Measurements from ENCODE around the gene TRMT1. TPM values are rescaled to one million over a fixed set of nuclear protein-coding genes. Genes with fewer than 3 reads are reported as not detected.
"Not testable (repeated sequence)": the region's sequence is repeated elsewhere in the genome, so short reads cannot be mapped to it uniquely, and the experiment has no call there.

Gene TRMT1
- total and polyA plus RNA-seq, 2 of the 8 experiments (the other 6 are each of a cell fraction or from before 2014, with no cell fraction given): 77.4 to 99.3 TPM

GRCh38 chr19:13149628-13150186 lies 33.2 kb upstream of the TRMT1 start (continued):
- peak; percentile 56 for TF ChIP-seq PHF8 (conservative IDR thresholded peaks at IDR 0.05; ENCODE audit: low read depth, low read length)

DNA sequence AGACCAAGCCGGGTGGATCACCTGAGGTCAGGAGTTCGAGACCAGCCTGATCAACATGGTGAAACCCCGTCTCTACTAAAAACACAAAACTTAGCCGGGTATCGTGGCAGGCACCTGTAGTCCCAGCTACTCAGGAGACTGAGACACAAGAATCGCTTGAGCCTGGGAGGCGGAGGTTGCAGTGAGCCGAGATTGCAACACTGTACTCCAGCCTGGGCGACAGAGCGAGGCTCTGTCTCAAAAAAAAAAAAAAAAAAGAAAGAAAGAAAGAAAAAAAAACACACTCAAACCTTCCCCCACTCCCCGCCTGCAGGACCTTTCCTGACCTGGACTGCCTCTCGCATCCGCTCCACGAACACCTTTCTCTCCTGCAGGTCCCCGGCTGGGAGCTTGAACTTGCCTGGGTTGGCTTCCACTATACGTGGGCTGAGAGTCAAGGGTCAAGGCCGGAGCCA lies 32.7 kb upstream of the TRMT1 start:
- H3K14ac ChIP-seq (ENCODE audit: insufficient read length); H2AK5ac ChIP-seq (ENCODE audit: low read depth, low read length); H2BK20ac ChIP-seq (ENCODE audit: low read length); H3K9me3 ChIP-seq (ENCODE audit: insufficient read depth in 2 of 2, low read depth in 1 of 2, low read length in 1 of 2); H3K27ac ChIP-seq (ENCODE audit: low read depth, low read length); H3K4me1 ChIP-seq (replicated peaks in 1 of 4; ENCODE audit: control insufficient read depth in 3 of 4, insufficient read depth in 4 of 4, low read length in 3 of 4); H4K5ac ChIP-seq (ENCODE audit: insufficient read length, low read depth, low read length); H2BK120ac ChIP-seq (replicated peaks; ENCODE audit: low read depth, low read length); DNase-seq (ENCODE audit: low read depth in 1 of 2, low spot score in 2 of 2); H3K56ac ChIP-seq (replicated peaks; ENCODE audit: insufficient read length, low read depth, low read length); H3K27me3 ChIP-seq (replicated peaks in 1 of 4; ENCODE audit: control insufficient read depth in 3 of 4, extremely low read depth in 1 of 4, insufficient read depth in 3 of 4, low read length in 3 of 4); H3K23ac ChIP-seq (ENCODE audit: insufficient read length); H3K79me1 ChIP-seq (ENCODE audit: low read depth, low read length); FAIRE-seq: not testable (repeated sequence)
- 66% methylated on average over 14 of the region's 17 CpGs; no CpG with 5 or more reads in 1 of the 2 experiments for WGBS, 2 experiments (ENCODE audit: extremely low coverage in 1 of 2, insufficient coverage in 1 of 2, insufficient read length in 1 of 2, insufficient replicate concordance in 2 of 2, low coverage in 1 of 2, low lambda C conversion rate in 2 of 2, missing lambda C conversion rate in 1 of 2)
- 0 out of 2 replicates have a peak overlapping the region, but pooled peaks have one; percentile 50 for H2BK12ac ChIP-seq (ENCODE audit: low read depth, low read length)
- H4K20me1 ChIP-seq (replicated peaks in 1 of 2; ENCODE audit: control insufficient read depth in 1 of 2, insufficient read depth in 2 of 2, low read length in 2 of 2): peaks cover 4 to 17% of the 10 kb centered on the region in 2 experiments
- peaks cover 18% of the 10 kb centered on the region for H3K23me2 ChIP-seq (ENCODE audit: low read depth, low read length)
- ChIA-PET POLR2A (ENCODE audit: partially characterized antibody) (interaction anchor here (0.9 to 9.6 kb wide), 9 partner anchors 8 to 211 kb away, joined by 3 to 530 read pairs (median 25); partner anchors contain the start of genes CALR, NACC1 and TRMT1), CTCF (ENCODE audit: partially characterized antibody) (interaction anchor here (0.9 to 2.5 kb wide), 5 partner anchors 10 to 34 kb away, joined by 3 to 5 read pairs (median 4); no protein-coding TSS in a partner anchor)
- peak overlapping the region; percentile 18; the same call in 1 of the 2 replicates for H2AFZ ChIP-seq (ENCODE audit: low read length)
- H3K9ac ChIP-seq (replicated peaks in 1 of 4; ENCODE audit: extremely low read depth in 1 of 4, low read depth in 3 of 4, low read length in 3 of 4): peak overlapping the region in 3 of 4 experiments; percentile 40 to 62 (median 53); a peak in 6 of 7 replicates
- peak overlapping the region; percentile 48; the same call in 1 of the 2 replicates for H3K18ac ChIP-seq (ENCODE audit: extremely low read depth, low read length)
- 0 out of 2 replicates have a peak overlapping the region, but pooled peaks have one; percentile 32 for H2BK5ac ChIP-seq (ENCODE audit: low read depth, low read length)
- H3K4me3 ChIP-seq (ENCODE audit: extremely low read depth in 1 of 4, insufficient read depth in 2 of 4, low read depth in 3 of 4, low read length in 4 of 4): peak overlapping the region; percentile 87 to 97 (median 94)
- H3K4ac ChIP-seq (replicated peaks; ENCODE audit: insufficient read length, low read depth, low read length): peak overlapping the region; percentile 19
- peak overlapping the region; percentile 88; the same call in 1 of the 2 replicates for H4K8ac ChIP-seq (ENCODE audit: extremely low read depth, insufficient read depth, low read length)
- H3K36me3 ChIP-seq (ENCODE audit: control insufficient read depth in 2 of 4, insufficient read depth in 4 of 4, low read length in 3 of 4): peaks cover 0 to 14% (median 5%) of the 10 kb centered on the region in 4 experiments; a peak in 3 of 8 replicates
- H3K4me2 ChIP-seq (ENCODE audit: insufficient read depth in 1 of 2, low read depth in 2 of 2, low read length in 2 of 2): peak overlapping the region; percentile 82 to 91
- H2BK15ac ChIP-seq (ENCODE audit: low read length): 0 out of 2 replicates have a peak overlapping the region, but pooled peaks have one; percentile 95
- peak overlapping the region; percentile 65 for H4K91ac ChIP-seq (replicated peaks; ENCODE audit: insufficient read length, low read length)
- peaks cover 13 to 37% of the 10 kb centered on the region in 2 experiments for H3K79me2 ChIP-seq (ENCODE audit: control insufficient read depth in 1 of 2, insufficient read depth in 2 of 2, low read length in 2 of 2)

Data from H1 (cell line).